GM21576 (cell line): Measurements from ENCODE around the gene PLCL2.

Experiments
- ATAC-seq: cut with Tn5 transposase; IDR thresholded peaks from one replicate; pipeline ENCODE4 v1.9.1; 2021; ENCODE audit warnings: mild to moderate bottlenecking, moderate library complexity; ENCODE audit not compliant: unreplicated experiment

The PLCL2 gene

GRCh38 chr3:17038900-17039553 is 154.3 kb downstream of the PLCL2 start:
- ATAC-seq, result no peak

- ATAC-seq, result no peak
Observed at GRCh38 chr3:17039594-17039993, 154.8 kb downstream of the PLCL2 start.

- ATAC-seq, result no peak
Observed at GRCh38 chr3:17040322-17040989, 155.7 kb downstream of the PLCL2 start.

DNA sequence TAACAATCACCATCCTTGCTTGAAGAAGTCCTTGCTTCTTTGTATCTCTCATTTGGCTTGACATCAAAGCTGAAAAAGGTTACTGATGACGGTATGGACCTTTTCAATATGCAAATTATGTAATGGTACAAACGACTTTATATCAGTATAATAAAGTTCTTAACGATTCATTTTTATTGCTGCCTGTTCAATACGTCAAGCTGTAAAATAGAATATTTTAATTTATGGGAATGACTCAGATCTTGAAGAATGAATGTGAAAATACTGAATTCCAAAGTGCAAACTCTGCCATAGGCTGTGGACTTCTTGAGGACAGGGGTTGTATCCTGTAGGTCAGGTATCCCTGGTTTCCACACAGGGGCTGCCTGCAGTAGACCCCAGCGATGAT is 156.2 kb downstream of the PLCL2 start:
- no peak for ATAC-seq

DNA sequence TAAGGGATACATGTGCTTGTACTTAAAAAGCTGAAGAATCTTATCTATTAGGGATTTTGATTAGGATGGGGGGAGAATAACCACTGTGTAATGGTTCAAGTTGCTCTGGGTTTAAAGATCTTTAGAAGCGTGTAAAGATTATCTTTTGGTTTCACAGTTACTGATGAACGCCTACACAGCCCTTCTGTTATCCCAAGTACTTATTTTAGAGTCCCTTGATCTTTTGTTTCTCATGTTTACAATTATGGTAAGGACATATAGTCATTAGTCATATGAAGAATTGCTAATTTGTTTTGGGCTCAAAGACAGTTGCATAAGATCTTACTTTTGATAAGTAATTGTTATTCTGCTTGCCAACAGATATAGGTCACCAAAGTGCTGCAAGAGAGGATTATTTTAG is 160.1 kb downstream of the PLCL2 start:
- ATAC-seq, result peak; percentile 71

DNA sequence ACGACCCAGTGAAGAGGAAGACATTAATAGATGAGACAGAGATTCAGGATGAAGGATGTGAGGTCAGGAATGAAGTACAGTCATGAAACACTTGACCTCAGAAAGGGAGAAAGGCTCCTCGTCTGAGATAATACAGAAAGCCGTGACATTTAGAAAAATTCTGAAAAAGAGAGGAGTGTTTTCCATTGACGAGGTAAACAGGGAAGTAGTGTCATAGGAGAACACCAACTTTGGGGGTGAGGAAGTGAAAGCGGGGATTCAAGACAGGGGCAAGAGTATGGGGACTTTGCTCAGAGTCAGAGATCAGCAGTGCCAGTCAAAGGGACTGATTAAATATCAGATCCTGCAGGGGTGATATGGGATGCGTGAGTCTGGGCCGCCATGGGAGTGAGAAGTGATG is 160.9 kb downstream of the PLCL2 start:
- no peak for ATAC-seq

GRCh38 chr3:17046623-17047022 is 161.9 kb downstream of the PLCL2 start:
- ATAC-seq, result no peak

- no peak for ATAC-seq
Observed at GRCh38 chr3:17047162-17047561, 162.4 kb downstream of the PLCL2 start.

GRCh38 chr3:17047894-17048293 is 163.1 kb downstream of the PLCL2 start:
- ATAC-seq, result no peak

- no peak for ATAC-seq
Observed at GRCh38 chr3:17050071-17050470, 165.3 kb downstream of the PLCL2 start.

DNA sequence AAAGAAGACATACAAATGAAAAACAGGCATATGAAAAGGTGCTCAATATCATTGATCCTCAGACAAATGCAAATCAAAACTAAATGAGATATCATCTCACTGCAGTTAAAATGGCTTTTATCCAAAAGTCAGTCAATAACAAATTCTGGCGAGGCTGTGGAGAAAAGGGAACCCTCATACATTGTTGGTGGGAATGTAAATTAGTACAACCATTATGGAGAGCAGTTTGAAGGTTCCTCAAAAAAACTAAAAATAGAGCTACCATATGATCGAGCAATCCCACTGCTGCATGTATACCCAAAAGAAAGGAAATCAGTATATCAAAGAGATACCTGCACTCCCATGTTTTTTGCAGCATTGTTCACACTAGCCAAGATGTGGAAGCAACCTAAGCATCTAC is 165.8 kb downstream of the PLCL2 start:
- ATAC-seq, result no peak

DNA sequence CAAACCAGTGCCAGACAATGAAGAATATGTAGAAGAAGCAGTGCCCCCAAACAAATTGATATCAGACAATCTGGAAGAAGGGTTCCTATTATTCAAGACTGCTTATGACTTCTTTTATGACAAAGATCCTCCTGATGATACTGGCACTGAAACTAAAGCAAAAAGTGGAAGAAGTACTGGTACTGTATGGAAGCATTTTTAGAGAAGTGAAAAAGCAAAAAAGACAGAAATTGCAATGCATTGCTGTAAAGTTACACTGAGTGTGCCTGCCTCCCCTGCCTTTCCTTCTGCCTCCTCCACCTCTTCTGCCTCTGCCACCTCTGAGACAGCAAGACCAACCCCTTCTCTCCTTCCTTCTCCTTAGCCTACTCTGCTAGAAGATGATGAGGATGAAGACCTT is 167.6 kb downstream of the PLCL2 start:
- peak; percentile 80 for ATAC-seq

- no peak for ATAC-seq
Observed at GRCh38 chr3:17054301-17054981, 169.7 kb downstream of the PLCL2 start.

- no peak for ATAC-seq
Observed at GRCh38 chr3:17054982-17055343, 170.2 kb downstream of the PLCL2 start.

DNA sequence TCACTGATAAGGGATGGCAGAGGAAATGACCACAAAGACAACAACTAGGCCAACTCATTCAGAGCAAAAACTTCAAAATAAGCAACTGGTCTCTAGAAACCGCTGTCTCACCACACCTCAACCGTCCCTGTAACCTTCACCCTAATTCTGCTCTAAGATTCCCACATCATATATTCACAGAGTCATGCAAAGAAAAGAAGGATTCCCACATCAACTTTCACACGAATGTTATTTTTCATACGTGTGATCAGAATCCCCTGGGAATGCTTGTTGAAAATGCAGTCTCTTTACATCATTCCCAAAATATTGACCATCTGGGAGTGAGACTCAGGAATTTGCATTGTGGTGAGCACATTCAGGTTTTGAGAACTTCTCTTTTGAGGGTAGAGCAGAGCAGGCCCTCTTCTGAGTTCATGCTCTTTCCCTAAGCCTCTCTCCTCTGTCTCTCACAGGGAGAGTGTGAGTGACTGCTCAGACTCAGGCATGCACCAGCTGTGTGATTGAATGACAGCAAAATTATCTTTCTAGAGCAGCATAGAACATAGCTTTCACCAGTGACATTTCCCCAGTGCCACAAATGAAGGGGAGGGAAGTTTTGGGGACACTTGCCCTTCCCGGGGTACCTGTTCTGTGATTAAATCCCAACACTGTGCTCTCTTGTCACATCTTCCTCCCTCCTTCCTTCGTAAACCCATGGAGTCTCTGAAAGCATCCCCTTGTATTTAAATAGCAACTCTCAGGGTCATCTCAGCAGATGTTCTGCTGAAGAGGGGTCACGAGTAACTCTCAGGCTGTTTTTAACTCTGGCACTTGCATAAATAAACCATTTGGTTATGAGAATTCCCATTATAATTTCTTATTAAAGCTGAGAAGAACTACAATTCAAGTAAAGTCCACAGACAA is 170.9 kb downstream of the PLCL2 start:
- ATAC-seq, result peak; percentile 39

DNA sequence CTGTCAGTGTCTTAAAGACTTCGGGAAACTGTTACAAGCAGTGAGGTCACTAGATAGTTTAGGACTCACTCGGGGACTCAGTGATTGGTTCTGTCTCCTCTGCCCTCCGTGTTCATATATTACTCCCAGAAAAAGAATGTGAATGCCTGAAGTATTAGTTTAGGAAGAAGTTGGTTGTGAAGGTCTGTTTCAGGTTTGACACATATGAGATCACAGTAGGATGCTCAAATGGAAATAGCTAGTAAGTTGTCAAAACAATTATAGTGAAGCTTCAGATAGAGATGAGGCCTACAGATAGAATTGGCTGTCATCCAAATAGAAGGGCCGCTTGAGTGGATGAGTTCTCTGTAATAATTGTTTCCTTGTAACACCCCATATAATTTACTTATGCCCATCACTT is 172.6 kb downstream of the PLCL2 start:
- no peak for ATAC-seq

DNA sequence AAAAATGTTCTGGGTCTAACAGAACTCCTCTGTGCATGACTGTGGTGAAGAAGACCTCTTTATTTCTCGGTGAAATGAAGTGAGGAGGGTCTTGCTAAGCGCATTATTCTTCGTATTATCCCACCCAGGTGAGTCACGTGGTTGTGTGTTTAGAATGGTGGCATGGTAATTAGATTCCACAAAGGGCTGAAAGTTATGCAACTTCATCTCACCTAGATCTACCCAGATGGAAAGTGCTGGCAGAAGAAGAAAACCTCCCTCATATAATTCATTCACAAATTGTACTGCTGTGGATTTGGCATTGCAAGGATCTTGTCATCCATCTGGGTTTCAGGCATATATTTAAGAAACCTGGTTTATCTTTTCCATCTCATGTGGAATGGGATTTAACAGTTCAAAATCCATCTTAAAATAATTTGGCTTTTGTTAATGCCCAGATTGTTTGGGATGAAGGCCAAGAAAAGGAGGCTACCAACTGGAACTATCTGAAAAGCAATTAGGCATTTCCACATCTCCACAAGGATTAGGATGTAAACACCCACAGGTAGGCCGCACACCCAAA is 175.3 kb downstream of the PLCL2 start:
- no peak for ATAC-seq

DNA sequence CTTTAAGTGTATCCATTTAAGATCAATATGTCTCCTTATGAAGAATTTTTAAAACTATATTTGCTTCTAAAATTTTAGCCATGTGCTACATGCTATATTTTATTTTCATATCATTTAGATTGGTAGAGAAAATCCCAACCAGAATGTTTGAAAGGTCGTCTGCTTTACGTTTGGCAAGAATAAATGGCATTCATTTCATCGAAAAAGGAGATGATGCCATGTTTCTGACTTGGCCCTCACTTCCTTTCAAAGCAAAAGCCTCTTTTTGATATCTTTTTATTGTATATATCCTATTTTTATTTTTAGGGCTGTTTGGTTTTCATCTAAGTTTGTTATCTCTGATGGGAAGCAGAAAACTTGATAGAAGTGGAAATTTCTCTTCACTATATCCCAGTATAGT is 176.2 kb downstream of the PLCL2 start:
- ATAC-seq, result no peak

DNA sequence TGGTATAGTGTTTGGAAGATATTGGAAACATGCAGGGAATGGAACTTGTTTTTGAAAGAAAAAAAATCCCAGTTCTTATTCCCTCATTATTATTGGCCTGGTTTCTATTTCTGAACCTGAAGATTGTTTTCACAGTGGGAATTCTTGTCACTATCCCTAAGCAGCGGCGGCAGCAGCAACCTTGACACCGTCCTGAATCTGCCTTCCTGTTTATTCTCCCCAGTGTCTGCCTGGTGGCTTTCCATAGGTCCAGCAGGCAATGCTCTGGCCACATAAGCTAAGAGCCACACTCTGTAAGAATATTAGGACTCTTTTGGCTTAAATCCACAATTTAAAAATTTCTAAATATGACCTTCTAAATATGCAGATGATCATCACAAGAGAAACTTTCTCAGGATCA is 178.0 kb downstream of the PLCL2 start:
- ATAC-seq, result no peak

DNA sequence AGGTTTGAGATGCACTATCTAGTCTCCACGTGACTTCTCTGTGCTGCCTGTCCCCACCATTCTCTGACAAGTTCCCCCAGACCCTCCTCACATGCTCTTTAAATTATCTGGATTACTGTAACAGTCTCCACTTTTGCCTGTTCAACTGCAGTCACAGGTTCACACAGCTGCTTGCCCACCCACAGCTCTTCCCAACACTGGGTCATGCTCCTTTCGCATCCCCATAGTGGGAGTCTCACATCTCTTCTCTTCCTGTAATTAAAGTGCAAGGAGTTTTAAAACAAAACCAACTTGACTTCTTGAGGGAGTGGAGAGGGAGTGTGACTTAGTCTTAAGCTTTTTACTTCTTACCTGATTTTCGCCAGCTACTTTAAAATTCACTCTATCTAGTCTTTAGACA is 178.8 kb downstream of the PLCL2 start:
- no peak for ATAC-seq

- no peak for ATAC-seq
Observed at GRCh38 chr3:17065315-17065714, 180.6 kb downstream of the PLCL2 start.
